SU-DHL-6 (cell line): Measurements from ENCODE around the gene NEUROD2.

Source experiments
- H2AFZ ChIP-seq: fragments of 200-600 bp; sonication (generic); 2 replicates; pipeline ENCODE4 v1.6.1; 2014; ENCODE audit warnings: low read depth, mild to moderate bottlenecking, moderate library complexity, mixed read lengths, antibody characterized with exemption, low read length; ENCODE audit not compliant: severe bottlenecking
- H3F3A ChIP-seq: fragments of 200-600 bp; shearing (Covaris generic); 2 replicates; pipeline ENCODE4 v1.6.0; 2016; ENCODE audit warnings: antibody characterized with exemption, mild to moderate bottlenecking; ENCODE audit not compliant: insufficient read depth
- H3K27ac ChIP-seq: fragments of 200-600 bp; sonication (generic); 2 replicates; pipeline ENCODE4 v1.5.1; 2016; ENCODE audit warnings: low read depth, mild to moderate bottlenecking, low read length, moderate library complexity, mixed read lengths
- H3K27me3 ChIP-seq: fragments of 200-600 bp; sonication (generic), shearing (Covaris generic); 2 replicates; pipeline ENCODE4 v1.6.0; 2014; ENCODE audit warnings: mild to moderate bottlenecking, low read length
- H3K36me3 ChIP-seq: fragments of 200-600 bp; sonication (generic); 2 replicates; pipeline ENCODE4 v1.6.1; 2014; ENCODE audit warnings: mild to moderate bottlenecking, low read length, mixed read lengths
- H3K4me2 ChIP-seq: fragments of 300-600, 200-600 bp; shearing (Covaris generic), sonication (generic); 2 replicates; pipeline ENCODE4 v1.6.0; 2014; ENCODE audit warnings: low read length, low read depth, mild to moderate bottlenecking; ENCODE audit not compliant: poor library complexity, severe bottlenecking
- H3K4me3 ChIP-seq: fragments of 200-600 bp; sonication (generic); 2 replicates; pipeline ENCODE4 v1.5.1; 2014; ENCODE audit warnings: antibody characterized with exemption, low read length, mild to moderate bottlenecking, mixed read lengths; ENCODE audit not compliant: insufficient read depth, poor library complexity, severe bottlenecking
- H3K79me2 ChIP-seq: fragments of 200-600 bp; sonication (generic); 2 replicates; pipeline ENCODE4 v1.6.1; 2014; ENCODE audit warnings: mild to moderate bottlenecking, low read length, moderate library complexity; ENCODE audit not compliant: insufficient read depth
- H3K9ac ChIP-seq: fragments of 200-600 bp; sonication (generic); 2 replicates; pipeline ENCODE4 v1.7.0; 2014; ENCODE audit warnings: mild to moderate bottlenecking, low read length
- H3K9me2 ChIP-seq: fragments of 200-600 bp; sonication (generic); replicated peaks from 2 replicates; pipeline ENCODE4 v1.6.1; 2014; ENCODE audit warnings: low read length; ENCODE audit not compliant: insufficient read depth
- H3K9me3 ChIP-seq: fragments of 200-600 bp; sonication (generic); 2 replicates; pipeline ENCODE4 v1.6.1; 2014; ENCODE audit warnings: low read length, mixed read lengths; ENCODE audit not compliant: insufficient read depth
- H4K20me1 ChIP-seq: fragments of 200-600 bp; sonication (generic); 2 replicates; pipeline ENCODE4 v1.6.1; 2014; ENCODE audit warnings: low read depth, mild to moderate bottlenecking, antibody characterized with exemption, low read length, moderate library complexity, mixed read lengths
- CTCF ChIP-seq: fragments of 200-600 bp; sonication (generic); IDR thresholded peaks from one replicate; pipeline ENCODE4 v1.5.1; 2017; ENCODE audit warnings: antibody characterized with exemption, mild to moderate bottlenecking, low read length, moderate library complexity; ENCODE audit not compliant: insufficient read depth, poor library complexity, severe bottlenecking
- EZH2phosphoT487 ChIP-seq: fragments of 200-600 bp; sonication (generic), shearing (Covaris generic); conservative IDR thresholded peaks from 2 replicates; pipeline ENCODE4 v1.6.1; 2018; ENCODE audit warnings: mild to moderate bottlenecking, antibody characterized with exemption, low read length, moderate library complexity, mixed read lengths

NEUROD2 gene

GRCh38 chr17:39602533-39603303 is 5.0 kb downstream of the NEUROD2 start:
- H3K79me2 ChIP-seq = no peaks in the 10 kb centered on the region
- no peaks in the 10 kb centered on the region for H3F3A ChIP-seq
- no peak overlapping the region for H3K4me2 ChIP-seq
- H3K27ac ChIP-seq = no peak overlapping the region
- no peaks in the 10 kb centered on the region for H3K36me3 ChIP-seq
- H3K9ac ChIP-seq = no peak overlapping the region
- no peaks in the 10 kb centered on the region for H4K20me1 ChIP-seq
- TF ChIP-seq EZH2phosphoT487 (no peak), CTCF (no peak)
- H3K9me3 ChIP-seq = no peaks in the 10 kb centered on the region
- no peaks in the 10 kb centered on the region for H3K9me2 ChIP-seq
- no peak overlapping the region for H2AFZ ChIP-seq
- no peak overlapping the region for H3K4me3 ChIP-seq
- H3K27me3 ChIP-seq = no peaks in the 10 kb centered on the region

GRCh38 chr17:39601758-39602532 is 5.8 kb downstream of the NEUROD2 start:
- no peak overlapping the region for H3K4me2 ChIP-seq
- no peaks in the 10 kb centered on the region for H3K79me2 ChIP-seq
- no peak overlapping the region for H2AFZ ChIP-seq
- H3K9me3 ChIP-seq = no peaks in the 10 kb centered on the region
- H4K20me1 ChIP-seq = no peaks in the 10 kb centered on the region
- H3K4me3 ChIP-seq = no peak overlapping the region
- no peak overlapping the region for H3K27ac ChIP-seq
- no peaks in the 10 kb centered on the region for H3F3A ChIP-seq
- no peak overlapping the region for H3K9ac ChIP-seq
- no peaks in the 10 kb centered on the region for H3K27me3 ChIP-seq
- TF ChIP-seq CTCF (no peak), EZH2phosphoT487 (no peak)
- no peaks in the 10 kb centered on the region for H3K9me2 ChIP-seq
- no peaks in the 10 kb centered on the region for H3K36me3 ChIP-seq

- Histone ChIP-seq H3K4me3 (no peak overlapping the region), H3K79me2 (no peaks in the 10 kb centered on the region), H3K4me2 (no peak overlapping the region), H3F3A (no peaks in the 10 kb centered on the region), H2AFZ (no peak overlapping the region), H3K9me2 (no peaks in the 10 kb centered on the region), H4K20me1 (no peaks in the 10 kb centered on the region), H3K36me3 (no peaks in the 10 kb centered on the region), H3K27ac (no peak overlapping the region), H3K27me3 (no peaks in the 10 kb centered on the region), H3K9me3 (no peaks in the 10 kb centered on the region), H3K9ac (no peak overlapping the region)
- no peak for TF ChIP-seq EZH2phosphoT487
- no peak for TF ChIP-seq CTCF
These were observed 6.6 kb downstream of the NEUROD2 start for GRCh38 chr17:39600997-39601597.
